Tibial nerve (tissue), 4 donors: Measurements from ENCODE around the gene RARRES2. TPM values are rescaled to one million over a fixed set of nuclear protein-coding genes. Genes with fewer than 3 reads are reported as not detected.

Experiments used
- total RNA-seq, 4 donors: library from RNA; depleted of rRNA; stranded (reverse); fragments of >200 nt; gene quantifications; one replicate each; pipeline ENCODE4 v1.1.0, GENCODE V29; 2016

RARRES2 gene
- total RNA-seq, 4 donors from 2014 or later, result 172 to 382 (median 375) TPM

Other genes with a start within 250 kb of the RARRES2 start
- 10 to 100 TPM in 1 of 4 donors, 1 to 10 TPM in 3; 7.9 to 19.3 (median 9.6) TPM for gene LRRC61, start 18.3 kb downstream of the RARRES2 start, total RNA-seq
- 1 to 10 TPM in 1 of 4 donors, under 1 TPM in 3; 0.44 to 2.3 (median 0.94) TPM for gene ACTR3C, start 18.1 kb downstream of the RARRES2 start, total RNA-seq
- 10 to 100 TPM; 65.8 to 70.2 (median 68.3) TPM for gene REPIN1, start 27.2 kb upstream of the RARRES2 start, total RNA-seq
- gene ZNF775, start 37.7 kb upstream of the RARRES2 start, total RNA-seq, result 10 to 100 TPM in 2 of 4 donors, 1 to 10 TPM in 2; 5.9 to 14.3 (median 11.6) TPM
- 10 to 100 TPM in 2 of 4 donors, 1 to 10 TPM in 2; 6.3 to 15.9 (median 10.4) TPM for gene GIMAP8, start 109.0 kb upstream of the RARRES2 start, total RNA-seq
- 10 to 100 TPM; 18.8 to 25.7 (median 23.6) TPM for gene GIMAP7, start 173.2 kb upstream of the RARRES2 start, total RNA-seq
- 10 to 100 TPM; 19.5 to 44.1 (median 31.8) TPM for gene GIMAP4, start 225.8 kb upstream of the RARRES2 start, total RNA-seq